SK-N-SH treated with all-trans-retinoic acid at 6 μM for 48 hours (cell line): ENCODE measurements around the gene PTCH1.

Experiments used
- ARNTL ChIP-seq: fragments of 450-650 bp; formaldehyde crosslinking; IDR thresholded peaks from 2 replicates; pipeline ENCODE4 v1.5.0; 2020; ENCODE audit warnings: low read depth, mild to moderate bottlenecking, moderate library complexity, borderline replicate concordance
- RARB ChIP-seq: fragments of 250-450 bp; sonication (Bioruptor Pico); IDR thresholded peaks from 2 replicates; pipeline ENCODE4 v1.8.0; 2021; ENCODE audit warnings: mild to moderate bottlenecking, moderate library complexity
- SNAI2 ChIP-seq: fragments of 250-450 bp; sonication (Bioruptor Pico); IDR thresholded peaks from 2 replicates; pipeline ENCODE4 v1.5.0; 2020; ENCODE audit warnings: mild to moderate bottlenecking, moderate library complexity
- TCF4 ChIP-seq: fragments of 250-450 bp; sonication (Bioruptor Pico); IDR thresholded peaks from 2 replicates; pipeline ENCODE4 v1.8.0; 2021; ENCODE audit warnings: mild to moderate bottlenecking, moderate library complexity, borderline replicate concordance
- ZNF70 ChIP-seq: fragments of 450-650 bp; formaldehyde crosslinking; IDR thresholded peaks from 2 replicates; pipeline ENCODE4 v1.5.0; 2020; ENCODE audit warnings: mild to moderate bottlenecking, moderate library complexity
- ZNF8 ChIP-seq: fragments of 450-650 bp; formaldehyde crosslinking; IDR thresholded peaks from 2 replicates; pipeline ENCODE4 v1.5.0; 2020; ENCODE audit warnings: mild to moderate bottlenecking, moderate library complexity
- TF ChIP-seq, protein P1 (sequence below): fragments of 250-450 bp; sonication (Bioruptor Pico); IDR thresholded peaks from 2 replicates; pipeline ENCODE4 v1.8.0; 2020; ENCODE audit warnings: mild to moderate bottlenecking, moderate library complexity, borderline replicate concordance
- TF ChIP-seq, protein P2 (sequence below): fragments of 250-450 bp; sonication (Bioruptor Pico); IDR thresholded peaks from 2 replicates; pipeline ENCODE4 v1.5.0; 2020; ENCODE audit warnings: mild to moderate bottlenecking, moderate library complexity

- TF ChIP-seq, protein P1, sequence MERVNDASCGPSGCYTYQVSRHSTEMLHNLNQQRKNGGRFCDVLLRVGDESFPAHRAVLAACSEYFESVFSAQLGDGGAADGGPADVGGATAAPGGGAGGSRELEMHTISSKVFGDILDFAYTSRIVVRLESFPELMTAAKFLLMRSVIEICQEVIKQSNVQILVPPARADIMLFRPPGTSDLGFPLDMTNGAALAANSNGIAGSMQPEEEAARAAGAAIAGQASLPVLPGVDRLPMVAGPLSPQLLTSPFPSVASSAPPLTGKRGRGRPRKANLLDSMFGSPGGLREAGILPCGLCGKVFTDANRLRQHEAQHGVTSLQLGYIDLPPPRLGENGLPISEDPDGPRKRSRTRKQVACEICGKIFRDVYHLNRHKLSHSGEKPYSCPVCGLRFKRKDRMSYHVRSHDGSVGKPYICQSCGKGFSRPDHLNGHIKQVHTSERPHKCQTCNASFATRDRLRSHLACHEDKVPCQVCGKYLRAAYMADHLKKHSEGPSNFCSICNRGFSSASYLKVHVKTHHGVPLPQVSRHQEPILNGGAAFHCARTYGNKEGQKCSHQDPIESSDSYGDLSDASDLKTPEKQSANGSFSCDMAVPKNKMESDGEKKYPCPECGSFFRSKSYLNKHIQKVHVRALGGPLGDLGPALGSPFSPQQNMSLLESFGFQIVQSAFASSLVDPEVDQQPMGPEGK (CRISPR knock-in tag) = no peak
- TF ChIP-seq RARB = no peak
- TF ChIP-seq, protein P2, sequence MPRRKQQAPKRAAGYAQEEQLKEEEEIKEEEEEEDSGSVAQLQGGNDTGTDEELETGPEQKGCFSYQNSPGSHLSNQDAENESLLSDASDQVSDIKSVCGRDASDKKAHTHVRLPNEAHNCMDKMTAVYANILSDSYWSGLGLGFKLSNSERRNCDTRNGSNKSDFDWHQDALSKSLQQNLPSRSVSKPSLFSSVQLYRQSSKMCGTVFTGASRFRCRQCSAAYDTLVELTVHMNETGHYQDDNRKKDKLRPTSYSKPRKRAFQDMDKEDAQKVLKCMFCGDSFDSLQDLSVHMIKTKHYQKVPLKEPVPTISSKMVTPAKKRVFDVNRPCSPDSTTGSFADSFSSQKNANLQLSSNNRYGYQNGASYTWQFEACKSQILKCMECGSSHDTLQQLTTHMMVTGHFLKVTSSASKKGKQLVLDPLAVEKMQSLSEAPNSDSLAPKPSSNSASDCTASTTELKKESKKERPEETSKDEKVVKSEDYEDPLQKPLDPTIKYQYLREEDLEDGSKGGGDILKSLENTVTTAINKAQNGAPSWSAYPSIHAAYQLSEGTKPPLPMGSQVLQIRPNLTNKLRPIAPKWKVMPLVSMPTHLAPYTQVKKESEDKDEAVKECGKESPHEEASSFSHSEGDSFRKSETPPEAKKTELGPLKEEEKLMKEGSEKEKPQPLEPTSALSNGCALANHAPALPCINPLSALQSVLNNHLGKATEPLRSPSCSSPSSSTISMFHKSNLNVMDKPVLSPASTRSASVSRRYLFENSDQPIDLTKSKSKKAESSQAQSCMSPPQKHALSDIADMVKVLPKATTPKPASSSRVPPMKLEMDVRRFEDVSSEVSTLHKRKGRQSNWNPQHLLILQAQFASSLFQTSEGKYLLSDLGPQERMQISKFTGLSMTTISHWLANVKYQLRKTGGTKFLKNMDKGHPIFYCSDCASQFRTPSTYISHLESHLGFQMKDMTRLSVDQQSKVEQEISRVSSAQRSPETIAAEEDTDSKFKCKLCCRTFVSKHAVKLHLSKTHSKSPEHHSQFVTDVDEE = no peak
- TF ChIP-seq TCF4 (CRISPR knock-in tag) = no peak
- no peak for TF ChIP-seq ZNF8
- TF ChIP-seq ZNF70 (CRISPR knock-in tag) = no peak
- TF ChIP-seq ARNTL (CRISPR knock-in tag) = no peak
- TF ChIP-seq SNAI2 (CRISPR knock-in tag) = no peak
Measured at GRCh38 chr9:95503369-95503768, 13.4 kb downstream of the PTCH1 start.
